KOPT-K1 (cell line): ENCODE results near the gene PDE4B.
"Not testable (repeated sequence)": the region's sequence is repeated elsewhere in the genome, so short reads cannot be mapped to it uniquely, and the experiment has no call there.

ENCODE experiments used
- H3K27ac ChIP-seq: fragments of 200-600 bp; sonication (generic); 2 replicates; pipeline ENCODE4 v1.5.1; 2016; ENCODE audit warnings: antibody characterized with exemption, mild to moderate bottlenecking, low read depth, low read length; ENCODE audit not compliant: poor library complexity, severe bottlenecking
- H3K36me3 ChIP-seq: fragments of 200-600 bp; sonication (generic); 2 replicates; pipeline ENCODE4 v1.5.1; 2017; ENCODE audit warnings: antibody characterized with exemption, mild to moderate bottlenecking, low read length, moderate library complexity; ENCODE audit not compliant: insufficient read depth
- H3K9me3 ChIP-seq: fragments of 200-600 bp; sonication (generic); 2 replicates; pipeline ENCODE4 v1.5.1; 2017; ENCODE audit warnings: antibody characterized with exemption, low read length, mild to moderate bottlenecking; ENCODE audit not compliant: insufficient read depth, poor library complexity, severe bottlenecking

The PDE4B gene

DNA sequence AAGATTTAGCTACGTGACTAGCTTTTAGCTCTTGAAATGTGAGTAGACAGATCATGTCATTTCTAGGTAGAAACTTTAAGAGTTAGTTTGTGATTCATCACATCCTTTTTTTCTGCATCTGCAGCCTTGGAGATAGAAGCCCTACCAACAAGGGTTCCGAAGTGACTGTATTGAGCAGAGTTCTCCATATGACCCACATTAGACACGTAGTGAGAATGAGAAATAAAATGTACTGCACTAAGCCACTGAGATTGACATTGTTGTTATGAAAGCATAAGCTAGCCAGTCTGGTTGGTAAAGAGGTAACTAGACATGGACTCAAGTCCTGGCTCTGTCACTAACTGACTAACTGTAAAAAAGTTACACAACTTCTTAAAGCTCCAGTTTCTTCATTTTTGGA, 296.1 kb downstream of the PDE4B start:
- Histone ChIP-seq H3K36me3 (no peaks in the 10 kb centered on the region), H3K27ac (no peak overlapping the region), H3K9me3 (no peaks in the 10 kb centered on the region)

DNA sequence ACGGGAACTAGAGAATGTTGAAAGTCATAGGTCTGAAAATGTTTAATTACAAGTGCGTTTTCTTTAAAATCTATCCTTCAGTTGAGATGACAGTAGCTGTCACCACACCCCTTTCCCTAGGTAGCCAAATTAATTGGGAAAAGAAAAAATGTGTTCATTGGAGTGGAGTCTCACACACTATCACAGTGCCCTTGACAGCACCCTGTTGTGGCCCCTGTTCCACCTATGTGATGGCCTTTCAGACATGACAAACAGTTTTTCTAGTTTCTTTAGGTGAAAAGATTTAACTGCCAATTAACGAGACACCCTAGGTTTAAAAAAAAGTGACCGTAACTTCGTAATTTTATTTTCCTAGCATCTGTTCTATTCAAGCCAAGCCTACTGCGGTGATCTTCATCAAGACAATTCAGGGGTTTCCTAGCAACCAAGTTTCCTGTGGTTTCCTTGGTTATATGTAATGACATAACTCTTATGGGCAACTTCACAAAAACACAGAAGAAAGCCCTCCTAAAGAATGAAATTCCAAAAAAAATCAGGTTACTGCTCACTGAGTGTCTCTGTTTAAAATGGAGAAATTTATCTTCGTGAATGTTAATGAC, 298.3 kb downstream of the PDE4B start:
- Histone ChIP-seq H3K27ac (no peak overlapping the region), H3K9me3 (no peaks in the 10 kb centered on the region)

DNA sequence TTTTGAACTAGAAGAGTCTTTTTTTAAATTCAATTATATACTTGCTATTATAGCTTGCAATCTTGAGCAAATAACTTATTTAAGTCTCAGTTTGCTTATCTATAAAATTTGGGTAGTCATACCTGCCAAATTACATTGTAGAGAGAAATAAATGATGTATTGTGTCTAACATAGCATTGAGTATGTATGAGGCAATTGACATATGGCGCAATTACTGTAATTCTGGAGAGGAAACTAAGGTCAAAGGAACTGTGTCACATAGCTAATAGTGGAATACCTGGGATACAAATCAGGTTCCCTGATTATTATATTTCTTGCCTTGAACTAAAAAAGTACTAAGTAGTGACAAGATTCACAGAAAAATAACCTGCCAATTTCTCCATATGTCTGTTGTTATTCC, 302.5 kb downstream of the PDE4B start:
- H3K36me3 ChIP-seq: no peaks in the 10 kb centered on the region
- no peaks in the 10 kb centered on the region for H3K9me3 ChIP-seq
- no peak overlapping the region for H3K27ac ChIP-seq

More for the DNA sequence above, 298.3 kb downstream of the PDE4B start:
- no peaks in the 10 kb centered on the region for H3K36me3 ChIP-seq

DNA sequence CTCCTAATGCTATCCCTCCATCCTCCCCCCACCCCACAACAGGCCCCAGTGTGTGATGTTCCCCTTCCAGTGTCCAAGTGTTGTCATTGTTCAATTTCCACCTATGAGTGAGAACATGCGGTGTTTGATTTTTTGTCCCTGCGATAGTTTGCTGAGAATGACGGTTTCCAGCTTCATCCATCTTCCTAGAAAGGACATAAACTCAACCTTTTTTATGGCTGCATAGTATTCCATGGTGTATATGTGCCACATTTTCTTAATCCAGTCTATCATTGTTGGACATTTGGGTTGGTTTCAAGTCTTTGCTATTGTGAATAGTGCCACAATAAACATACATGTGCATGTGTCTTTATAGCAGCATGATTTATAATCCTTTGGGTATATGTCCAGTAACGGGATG, 308.3 kb downstream of the PDE4B start:
- not testable (repeated sequence) for H3K36me3 ChIP-seq, H3K9me3 ChIP-seq, H3K27ac ChIP-seq

DNA sequence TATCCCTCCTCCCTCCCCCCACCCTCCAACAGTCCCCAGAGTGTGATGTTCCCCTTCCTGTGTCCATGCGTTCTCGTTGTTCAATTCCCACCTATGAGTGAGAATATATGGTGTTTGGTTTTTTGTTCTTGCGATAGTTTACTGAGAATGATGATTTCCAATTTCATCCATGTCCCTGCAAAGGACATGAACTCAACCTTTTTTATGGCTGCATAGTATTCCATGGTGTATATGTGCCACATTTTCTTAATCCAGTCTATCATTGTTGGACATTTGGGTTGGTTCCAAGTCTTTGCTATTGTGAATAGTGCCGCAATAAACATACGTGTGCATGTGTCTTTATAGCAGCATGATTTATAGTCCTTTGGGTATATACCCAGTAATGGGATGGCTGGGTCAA, 311.4 kb downstream of the PDE4B start:
- H3K9me3 ChIP-seq, H3K27ac ChIP-seq, H3K36me3 ChIP-seq: not testable (repeated sequence)

DNA sequence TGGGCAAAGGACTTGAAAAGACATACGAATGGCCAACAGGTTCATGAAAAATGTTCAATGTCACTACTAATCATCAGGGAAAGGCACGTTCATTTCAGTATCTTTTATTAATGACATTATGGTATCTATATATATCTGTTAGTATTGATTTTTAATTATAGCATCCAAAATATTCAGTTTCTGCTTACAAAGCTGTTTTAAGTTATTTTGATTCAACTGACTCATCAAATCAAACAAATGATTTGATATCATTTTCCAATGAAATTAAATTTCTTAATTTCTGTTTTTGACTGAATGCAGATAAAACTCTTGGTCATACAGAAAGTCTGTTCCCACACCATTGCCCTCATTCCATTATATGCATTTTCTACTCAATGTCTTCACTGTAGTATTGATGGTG, 315.9 kb downstream of the PDE4B start:
- no peaks in the 10 kb centered on the region for H3K9me3 ChIP-seq
- H3K36me3 ChIP-seq: no peaks in the 10 kb centered on the region
- H3K27ac ChIP-seq: no peak overlapping the region

DNA sequence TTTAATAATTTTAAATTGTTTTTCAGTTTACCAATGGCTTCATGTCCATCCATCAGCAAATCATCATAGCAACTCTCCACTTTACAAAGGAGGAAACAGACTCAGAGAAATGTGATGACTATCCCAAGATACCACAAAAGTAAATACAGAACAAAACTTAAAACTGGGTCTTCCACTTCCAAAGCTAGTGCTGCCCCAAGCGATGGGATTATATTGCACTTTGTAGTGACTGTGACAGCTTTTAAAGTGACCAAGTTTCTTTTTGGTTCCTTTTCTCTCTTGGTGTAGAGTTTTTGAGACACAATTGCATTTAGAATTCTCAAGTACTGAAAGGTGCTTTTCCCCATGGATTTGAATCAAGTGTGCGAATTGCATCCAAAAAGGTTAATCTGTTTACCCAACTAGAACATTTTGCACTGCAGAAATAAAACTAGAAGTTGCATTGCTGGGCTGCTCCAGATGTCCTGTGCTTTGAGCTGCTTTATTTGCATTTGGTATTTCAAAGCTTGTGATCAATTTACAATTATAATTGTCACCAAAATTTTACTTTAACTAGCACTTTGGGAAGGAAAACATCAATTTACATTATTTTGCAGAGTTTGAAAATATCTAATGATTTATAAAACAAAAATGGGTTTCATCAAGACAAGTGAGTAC, 320.2 kb downstream of the PDE4B start:
- H3K27ac ChIP-seq: no peak overlapping the region
- no peaks in the 10 kb centered on the region for H3K36me3 ChIP-seq
- H3K9me3 ChIP-seq: no peaks in the 10 kb centered on the region

DNA sequence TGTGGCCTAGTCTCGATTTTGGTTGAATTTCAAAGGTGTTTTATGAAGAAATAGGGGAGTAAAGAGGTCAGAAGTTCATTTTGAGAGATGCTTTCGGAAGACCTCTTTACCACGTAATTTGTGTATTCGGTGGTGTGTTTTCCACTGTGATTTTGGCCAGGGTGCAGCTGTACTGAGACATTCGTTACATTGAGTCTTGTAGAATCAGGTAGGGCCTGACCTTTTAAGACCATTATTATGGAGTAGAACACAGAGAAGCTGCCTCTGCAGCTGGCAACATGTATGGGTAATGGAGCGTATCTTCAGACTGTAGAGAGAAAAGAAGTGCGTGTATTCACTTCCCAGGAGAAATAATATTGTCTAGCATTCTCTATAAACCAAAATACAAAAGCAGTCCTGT, 326.5 kb downstream of the PDE4B start:
- H3K36me3 ChIP-seq: no peaks in the 10 kb centered on the region
- no peak overlapping the region for H3K27ac ChIP-seq
- H3K9me3 ChIP-seq: no peaks in the 10 kb centered on the region

DNA sequence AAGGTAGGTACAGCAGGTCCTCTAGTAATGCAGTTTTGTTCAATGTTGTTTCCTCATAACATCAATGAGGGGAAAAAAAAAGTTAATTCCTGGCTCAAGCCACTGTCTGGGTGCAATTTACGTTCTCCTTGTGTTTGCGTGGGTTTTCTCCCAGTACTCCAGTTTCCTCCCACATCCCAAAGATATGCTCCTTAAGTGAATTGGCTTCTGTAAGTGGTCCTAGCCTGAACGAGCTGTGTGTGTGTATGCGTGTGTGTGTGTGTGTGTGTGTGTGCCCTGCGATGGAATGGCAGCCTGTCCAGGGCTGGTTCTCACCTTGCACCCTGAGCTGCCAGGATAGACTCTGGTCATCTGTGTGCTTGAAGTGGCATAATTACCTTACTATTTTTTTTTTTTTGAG, 332.0 kb downstream of the PDE4B start:
- Histone ChIP-seq H3K9me3 (no peaks in the 10 kb centered on the region), H3K36me3 (no peaks in the 10 kb centered on the region), H3K27ac (no peak overlapping the region)

DNA sequence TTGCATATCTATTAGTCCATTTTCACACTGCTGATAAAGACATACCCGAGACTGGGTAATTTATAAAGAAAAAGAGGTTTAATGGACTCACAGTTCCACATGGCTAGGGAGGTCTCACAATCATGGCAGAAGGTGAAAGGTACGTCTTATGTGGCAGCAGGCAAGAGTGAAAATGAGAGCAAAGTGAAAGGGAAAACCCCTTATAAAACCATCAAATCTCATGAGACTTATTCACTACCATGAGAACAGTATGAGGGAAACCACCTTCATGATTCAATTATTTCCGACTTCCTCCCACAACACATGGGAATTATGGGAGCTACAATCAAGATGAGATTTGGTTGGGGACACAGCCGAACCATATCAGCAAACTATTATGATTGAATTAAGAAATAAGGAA, 335.9 kb downstream of the PDE4B start:
- not testable (repeated sequence) for H3K36me3 ChIP-seq, H3K9me3 ChIP-seq, H3K27ac ChIP-seq

DNA sequence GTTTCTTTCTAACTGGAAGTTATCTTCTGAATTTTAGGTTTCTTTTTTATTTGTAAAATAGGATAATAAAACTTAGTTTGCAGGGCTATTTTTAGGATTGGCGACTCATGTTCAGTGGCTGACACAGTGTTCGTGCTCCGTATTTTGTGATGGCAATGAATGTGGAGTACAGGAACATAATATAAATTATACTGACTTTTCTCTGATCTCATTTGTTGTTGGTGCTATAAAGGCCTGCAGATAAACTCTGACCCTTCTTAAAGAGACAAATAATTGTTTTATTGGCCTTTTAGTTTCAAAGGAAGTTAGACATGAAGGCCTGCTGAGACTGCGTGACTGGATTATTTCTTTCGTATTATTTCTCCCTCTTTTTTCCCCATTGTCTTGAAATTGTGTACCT, 339.6 kb downstream of the PDE4B start:
- H3K36me3 ChIP-seq: no peaks in the 10 kb centered on the region
- H3K9me3 ChIP-seq: no peaks in the 10 kb centered on the region
- no peak overlapping the region for H3K27ac ChIP-seq

DNA sequence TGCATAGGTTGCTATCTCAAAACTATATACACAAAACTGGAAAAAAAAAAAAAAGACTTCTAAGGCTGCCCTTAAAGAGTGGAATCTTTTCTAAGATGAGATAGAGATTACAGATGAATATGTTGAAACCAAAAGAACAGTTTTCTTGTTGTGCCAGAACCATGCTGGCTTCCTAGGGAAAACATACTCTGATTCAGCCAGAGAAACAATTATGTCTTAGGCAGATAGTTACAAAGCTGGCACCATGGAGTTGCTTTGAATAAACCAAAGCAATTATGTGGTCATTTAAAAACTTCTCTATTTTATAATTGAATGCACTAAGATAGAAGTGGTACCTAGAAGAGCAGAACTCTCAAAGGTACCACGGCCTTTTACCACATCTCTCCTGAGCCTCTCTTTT, 341.3 kb downstream of the PDE4B start:
- no peak overlapping the region for H3K27ac ChIP-seq
- no peaks in the 10 kb centered on the region for H3K36me3 ChIP-seq
- H3K9me3 ChIP-seq: no peaks in the 10 kb centered on the region

DNA sequence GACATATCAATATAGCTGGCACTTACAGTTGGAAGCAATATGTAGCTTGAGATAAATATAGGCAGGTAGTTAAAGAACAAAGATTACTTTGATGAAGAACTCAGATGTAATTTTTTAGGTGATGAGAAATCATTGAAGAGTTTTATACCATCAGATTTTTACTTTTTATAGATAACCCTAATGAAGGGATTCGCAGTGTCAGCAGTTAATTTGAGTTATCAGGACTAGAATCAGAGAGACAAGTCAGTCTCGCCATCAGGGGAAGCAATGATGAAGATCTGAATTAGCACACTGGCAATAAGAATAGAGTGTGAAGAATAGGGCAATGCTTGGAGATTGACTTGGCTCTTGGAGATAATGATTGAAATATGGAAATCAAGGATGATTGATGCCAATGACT, 342.5 kb downstream of the PDE4B start:
- Histone ChIP-seq H3K9me3 (no peaks in the 10 kb centered on the region), H3K27ac (no peak overlapping the region), H3K36me3 (no peaks in the 10 kb centered on the region)

DNA sequence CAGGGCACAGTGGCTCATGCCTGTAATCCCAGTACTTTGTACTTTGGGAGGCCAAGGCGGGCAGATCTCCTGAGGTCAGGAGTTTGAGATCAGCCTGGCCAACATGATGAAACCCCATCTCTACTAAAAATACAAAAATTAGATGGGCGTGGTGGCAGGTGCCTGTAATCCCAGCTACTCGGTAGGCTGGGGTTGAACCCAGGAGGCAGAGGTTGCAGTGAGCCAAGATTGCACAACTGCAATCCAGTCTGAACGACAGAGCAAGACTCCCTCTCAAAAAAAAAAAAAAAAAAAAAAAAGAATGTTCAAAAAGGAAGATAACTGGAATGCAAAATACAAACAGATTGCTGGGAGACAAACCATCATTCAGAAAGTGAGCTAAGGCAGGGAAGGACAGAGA, 343.7 kb downstream of the PDE4B start:
- H3K27ac ChIP-seq, H3K9me3 ChIP-seq, H3K36me3 ChIP-seq: not testable (repeated sequence)

DNA sequence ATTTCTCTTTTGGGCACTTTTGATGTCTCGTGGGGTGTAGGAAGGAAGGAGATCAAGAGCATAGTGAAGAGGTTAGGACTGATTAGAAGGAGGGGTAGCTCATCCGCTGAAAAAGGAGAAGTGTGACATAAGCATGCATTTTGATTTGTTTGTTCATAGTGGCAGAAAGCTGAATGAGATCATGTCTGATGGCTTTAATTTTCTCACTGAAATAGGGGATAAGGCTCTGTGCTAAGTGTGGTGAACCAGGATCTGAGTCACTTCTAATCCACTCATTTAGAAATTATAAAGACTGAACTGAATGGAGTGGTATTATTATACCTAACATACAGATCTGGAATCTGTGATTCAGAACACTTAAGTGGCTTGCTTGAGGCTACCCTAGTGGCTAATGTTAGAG, 344.5 kb downstream of the PDE4B start:
- Histone ChIP-seq H3K9me3 (no peaks in the 10 kb centered on the region), H3K27ac (no peak overlapping the region), H3K36me3 (no peaks in the 10 kb centered on the region)

DNA sequence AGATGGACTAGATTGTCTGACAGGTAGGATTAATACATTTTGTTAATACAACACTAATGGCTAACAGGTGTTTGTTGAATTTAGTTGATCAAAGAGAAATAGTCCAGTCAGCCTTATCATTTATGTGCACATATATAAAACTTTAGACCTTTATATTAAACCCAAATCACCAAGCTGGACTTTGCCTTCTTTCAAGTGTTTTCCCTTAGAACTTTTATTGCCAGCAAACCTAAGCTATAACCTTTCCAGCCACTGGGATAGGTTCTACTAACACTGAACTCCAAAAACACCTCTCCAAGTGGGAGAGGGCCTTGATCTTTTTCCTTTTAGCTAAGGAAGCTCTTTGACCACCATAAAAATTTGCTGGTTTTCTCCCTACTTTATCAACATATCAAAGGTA, 345.9 kb downstream of the PDE4B start:
- H3K36me3 ChIP-seq: no peaks in the 10 kb centered on the region
- H3K9me3 ChIP-seq: no peaks in the 10 kb centered on the region
- H3K27ac ChIP-seq: no peak overlapping the region
